ENCODE measurements around the gene ERC1.
"Not testable (repeated sequence)": the region's sequence is repeated elsewhere in the genome, so short reads cannot be mapped to it uniquely, and the experiment has no call there.

ERC1 gene

DNA sequence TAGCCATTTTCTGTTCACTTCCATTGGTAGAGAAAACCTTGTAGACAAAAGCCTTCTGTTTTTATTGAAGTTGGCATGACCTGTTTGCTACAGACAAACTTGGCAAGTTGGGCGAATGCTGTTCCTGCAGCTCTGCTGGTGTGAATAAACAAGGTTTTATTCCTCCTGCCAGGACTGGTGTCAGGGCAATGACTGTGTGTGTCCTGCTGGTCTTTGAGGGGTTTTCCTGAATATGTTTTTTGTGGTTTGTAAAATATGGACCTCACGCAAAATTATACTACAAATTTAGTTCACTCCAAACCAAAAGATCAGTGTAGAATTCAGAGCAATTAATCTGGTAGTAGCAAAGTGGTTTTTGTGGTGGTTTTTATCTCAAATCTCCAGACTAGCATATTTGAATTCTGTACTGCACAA, 140.8 kb downstream of the ERC1 start:
- no peak for DNase-seq

DNA sequence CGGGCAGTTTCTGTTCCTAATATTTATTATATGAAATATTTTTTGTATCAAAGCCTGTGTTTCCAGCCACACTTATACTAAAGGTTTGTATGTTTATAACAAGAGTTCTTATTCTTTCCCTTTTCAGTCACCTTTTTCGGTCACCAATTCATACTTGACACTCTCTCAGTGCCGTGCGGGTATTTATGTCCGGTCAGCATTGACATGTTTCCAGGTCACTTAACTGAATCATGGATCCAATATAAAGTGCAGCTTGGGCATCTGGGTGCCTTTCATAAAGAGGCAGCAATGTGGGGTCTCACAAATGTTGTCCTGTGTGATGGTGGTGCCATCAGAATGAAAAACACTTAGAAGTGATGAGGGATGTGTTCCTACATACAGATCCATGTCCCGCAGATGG, 141.3 kb downstream of the ERC1 start:
- no peak for DNase-seq

DNA sequence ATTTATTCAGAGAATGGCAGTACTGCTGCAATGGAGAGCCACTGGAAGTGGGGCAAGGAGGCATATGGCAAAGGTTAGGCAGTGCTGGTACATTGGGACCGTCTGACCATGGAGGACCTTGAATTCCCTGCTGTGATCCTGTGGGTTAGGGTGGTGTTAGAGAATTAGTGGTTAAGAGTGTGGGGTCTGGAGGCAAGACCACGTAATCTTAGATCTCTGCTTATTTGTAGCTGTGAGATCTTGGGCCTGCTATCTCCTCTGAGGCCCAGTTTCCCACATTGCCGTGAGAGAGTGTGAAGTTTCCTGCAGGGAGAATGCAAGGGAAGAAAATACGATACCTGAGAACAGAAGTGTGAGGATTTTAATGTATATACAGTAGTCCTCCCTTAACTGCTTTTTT, 147.7 kb downstream of the ERC1 start:
- DNase-seq: no peak

DNA sequence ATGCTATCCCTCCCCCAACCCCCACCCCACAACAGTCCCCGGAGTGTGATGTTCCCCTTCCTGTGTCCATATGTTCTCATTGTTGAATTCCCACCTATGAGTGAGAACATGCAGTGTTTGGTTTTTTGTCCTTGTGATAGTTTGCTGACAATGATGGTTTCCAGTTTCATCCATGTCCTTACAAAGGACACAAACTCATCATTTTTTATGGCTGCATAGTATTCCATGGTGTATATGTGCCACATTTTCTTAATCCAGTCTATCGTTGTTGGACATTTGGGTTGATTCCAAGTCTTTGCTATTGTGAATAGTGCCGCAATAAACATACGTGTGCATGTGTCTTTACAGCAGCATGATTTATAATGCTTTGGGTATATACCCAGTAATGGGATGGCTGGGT, 155.7 kb downstream of the ERC1 start:
- not testable (repeated sequence) for DNase-seq

DNA sequence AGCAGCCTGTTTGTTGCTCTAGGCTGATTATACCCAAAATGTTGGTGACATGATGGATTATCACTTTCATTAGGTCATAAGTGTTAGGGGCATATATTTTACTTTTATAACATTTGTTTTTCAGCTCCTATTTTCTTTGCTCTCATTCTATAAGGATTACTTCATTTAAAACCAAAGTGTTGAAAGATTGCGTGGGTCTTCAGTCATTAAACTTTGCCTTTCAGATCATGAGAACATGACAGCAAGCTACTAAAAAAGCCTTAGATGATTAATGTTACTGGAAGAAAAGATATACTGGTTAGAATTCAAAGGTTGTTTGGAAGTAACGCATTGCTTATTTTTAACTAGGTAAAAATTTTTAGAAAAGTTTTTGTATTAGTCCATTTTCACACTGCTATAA, 156.8 kb downstream of the ERC1 start:
- DNase-seq: no peak

DNA sequence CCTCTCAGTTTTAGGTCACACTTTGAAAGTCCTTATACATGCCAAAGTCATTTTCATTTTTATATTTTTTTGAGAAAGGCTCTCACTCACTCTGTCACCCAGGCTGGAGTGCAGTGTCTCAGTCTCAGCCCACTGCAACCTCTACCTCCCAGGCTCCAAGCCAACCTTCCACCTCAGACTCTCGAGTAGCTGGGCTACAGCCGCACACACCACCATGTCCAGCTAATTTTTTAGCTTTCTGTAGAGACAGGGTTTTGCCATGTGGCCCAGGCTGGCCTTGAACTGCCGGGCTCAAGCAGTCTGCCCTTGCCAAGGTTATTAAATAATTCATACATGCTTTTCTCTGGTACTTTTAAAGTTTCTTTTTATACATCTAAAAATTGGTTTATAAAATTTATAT, 166.0 kb downstream of the ERC1 start:
- DNase-seq: no peak

DNA sequence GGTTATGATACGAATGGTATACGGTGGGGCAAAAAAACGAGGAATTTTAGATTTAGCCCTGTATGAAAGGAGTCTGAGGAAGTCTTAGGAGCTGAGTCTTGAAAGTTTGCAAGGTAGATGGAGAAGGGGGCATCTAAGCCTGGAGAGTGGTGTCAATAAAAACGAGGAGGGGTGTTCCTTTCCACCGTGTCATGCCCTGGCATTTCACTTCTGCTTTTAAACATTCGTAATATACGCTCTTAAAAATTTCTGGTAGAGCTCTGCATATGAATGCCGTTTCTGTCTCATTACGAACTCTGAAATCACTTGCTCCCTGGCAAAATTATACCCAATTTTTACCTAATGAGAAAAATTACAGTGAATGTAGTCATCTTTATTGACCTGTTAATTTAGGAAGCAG, 170.2 kb downstream of the ERC1 start:
- DNase-seq: no peak

DNA sequence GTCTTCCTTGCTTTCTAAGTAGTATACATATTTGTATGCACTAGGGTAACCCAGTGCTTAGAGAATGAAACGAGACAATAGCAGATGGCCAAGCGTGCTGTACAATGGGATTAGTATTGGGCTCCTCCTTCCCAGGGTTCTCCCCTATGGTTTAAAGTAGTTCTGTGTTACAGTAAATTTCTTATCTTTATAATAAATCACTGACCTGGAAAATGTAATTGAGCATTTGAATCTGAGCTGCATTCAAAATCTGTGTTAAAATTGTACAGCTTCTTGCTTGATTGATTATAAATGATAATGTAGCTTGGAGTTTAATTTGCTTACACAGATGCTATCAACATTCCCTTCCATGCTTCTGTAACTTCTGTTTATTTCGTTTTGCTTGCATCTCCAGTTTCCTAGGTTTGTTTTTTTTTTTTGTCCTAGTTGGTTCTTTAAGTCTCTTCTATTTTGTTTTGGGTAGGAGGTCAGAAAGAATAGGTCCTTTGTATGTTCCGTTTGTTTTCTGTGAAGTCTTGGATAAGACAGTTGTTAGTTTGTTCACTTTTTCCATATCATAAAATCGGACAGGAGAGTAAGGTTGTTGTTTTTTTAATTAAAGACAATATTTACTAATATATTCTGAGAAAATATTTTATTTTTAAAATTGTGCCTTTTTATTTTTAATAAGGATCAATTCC, 171.2 kb downstream of the ERC1 start:
- no peak for DNase-seq

DNA sequence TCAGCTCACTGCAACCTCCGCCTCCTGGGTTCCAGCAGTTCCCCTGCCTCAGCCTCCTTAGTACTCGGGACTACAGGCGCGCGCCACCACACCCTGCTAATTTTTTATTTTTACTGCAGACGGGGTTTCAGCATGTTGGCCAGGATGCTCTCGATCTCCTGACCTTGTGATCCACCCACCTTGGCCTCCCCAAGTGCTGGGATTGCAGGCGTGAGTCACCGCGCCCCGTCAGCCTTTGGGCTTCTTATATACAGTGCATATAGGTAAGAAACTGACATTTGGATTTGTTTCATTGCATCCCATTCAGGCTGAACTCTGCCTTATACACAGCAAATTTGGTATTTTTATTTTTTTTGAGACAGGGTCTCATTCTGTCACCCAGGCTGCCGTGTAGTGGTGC, 176.8 kb downstream of the ERC1 start:
- no peak for DNase-seq

DNA sequence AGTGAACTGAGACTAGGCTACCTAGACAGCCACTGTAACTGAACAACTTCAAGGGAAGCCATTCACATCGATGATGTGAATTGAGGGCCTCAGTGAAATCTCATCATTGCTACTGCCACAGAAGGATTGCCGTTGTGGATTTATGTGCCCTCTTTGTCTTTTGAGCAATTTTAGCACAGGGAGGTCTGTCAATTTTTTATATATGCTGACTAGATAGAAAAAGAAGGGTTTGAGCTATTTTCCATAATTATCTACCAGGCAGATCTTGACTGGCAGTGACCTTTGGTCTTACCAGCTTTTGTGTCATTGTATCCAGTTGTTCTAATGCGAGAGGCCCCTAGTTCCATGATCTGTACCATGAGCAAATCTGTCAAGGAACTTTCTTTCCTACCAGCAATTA, 179.4 kb downstream of the ERC1 start:
- no peak for DNase-seq

DNA sequence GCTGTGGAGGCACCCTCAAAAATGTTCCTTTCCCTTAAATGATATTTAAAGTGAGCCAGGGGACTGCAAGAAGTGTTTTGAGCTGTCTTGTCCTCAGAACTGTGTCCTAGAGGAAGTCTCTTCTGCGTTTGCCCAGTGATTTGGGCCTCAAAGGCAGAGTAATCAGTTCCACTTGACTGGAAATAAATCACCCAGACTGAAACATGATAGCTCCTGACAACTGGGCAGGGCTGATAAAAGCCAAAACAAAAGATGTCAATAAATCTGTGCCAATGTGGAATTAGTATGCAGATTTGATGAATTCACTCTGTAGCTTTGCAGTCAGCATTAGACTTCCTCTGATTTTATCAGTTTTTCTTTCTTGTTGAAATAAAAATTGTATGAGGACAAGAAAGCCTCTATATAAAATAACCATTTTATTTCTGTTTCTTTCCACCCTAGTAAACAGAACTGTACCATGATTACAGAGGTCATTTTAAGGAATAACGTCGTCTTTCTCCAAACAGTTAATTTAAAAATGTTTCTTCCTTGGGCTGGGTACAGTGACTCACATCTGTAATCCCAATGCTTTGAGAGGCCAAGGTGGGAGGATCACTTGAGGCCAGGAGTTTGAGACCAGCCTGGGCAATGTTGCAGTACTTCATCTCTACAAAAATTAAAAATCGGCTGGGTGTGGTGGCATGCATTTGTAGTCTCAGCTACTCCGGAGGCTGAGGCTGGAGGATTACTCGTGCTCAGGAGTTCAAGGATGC, 180.8 kb downstream of the ERC1 start:
- no peak for DNase-seq

DNA sequence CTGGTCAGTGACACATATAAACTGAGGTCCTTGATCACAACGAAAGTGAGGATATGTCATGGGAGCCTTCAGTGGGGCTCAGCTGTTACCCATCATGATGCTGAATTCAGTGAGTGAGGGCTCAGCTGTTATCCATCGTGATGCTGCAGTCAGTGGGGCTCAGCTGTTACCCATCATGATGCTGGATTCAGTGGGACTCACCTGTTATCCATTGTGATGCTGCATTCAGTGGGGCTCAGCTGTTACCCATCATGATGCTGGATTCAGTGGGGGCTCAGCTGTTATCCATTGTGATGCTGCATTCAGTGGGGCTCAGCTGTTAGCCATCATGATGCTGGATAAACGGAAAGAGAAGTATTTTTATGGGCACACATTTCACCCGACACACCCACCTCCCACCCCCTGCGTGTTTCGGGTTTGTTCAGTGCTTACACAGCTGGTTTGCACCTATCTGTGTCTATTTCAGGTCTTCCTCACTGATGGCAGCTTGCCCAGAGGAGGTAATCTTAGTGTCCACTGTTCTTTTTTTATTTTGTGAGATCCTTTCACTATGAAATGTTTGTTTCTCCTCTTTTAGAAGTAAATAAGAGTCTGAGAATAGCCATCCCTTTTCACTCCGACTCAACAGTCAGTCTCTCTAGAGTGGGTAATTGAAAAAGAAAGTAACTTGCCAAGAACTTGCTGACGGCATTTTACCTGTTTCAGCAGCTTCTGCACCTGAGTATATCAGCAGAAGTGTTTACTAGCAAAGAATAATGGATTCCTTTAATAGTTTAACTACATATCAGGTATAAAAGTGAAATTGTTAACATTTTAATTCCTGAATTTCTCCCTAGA, 183.0 kb downstream of the ERC1 start:
- DNase-seq: peak; percentile 37

DNA sequence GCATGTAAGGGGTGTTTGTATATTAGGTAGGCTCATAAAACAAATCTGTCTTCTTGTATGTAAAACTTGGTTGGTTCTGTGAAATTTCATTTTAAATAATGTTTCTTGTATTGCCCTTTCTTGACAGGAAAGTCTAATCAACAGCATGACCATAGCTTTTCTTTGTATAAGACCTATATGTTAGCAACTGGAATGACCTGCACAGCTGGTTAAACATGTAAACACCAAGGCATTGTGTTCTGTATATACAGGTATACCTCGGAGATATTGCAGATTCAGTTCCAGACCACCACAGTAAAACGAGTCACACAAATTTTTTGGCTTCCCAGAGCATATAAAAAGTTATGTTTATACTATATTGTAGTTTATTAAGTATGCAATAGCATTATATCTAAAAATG, 183.6 kb downstream of the ERC1 start:
- no peak for DNase-seq

DNA sequence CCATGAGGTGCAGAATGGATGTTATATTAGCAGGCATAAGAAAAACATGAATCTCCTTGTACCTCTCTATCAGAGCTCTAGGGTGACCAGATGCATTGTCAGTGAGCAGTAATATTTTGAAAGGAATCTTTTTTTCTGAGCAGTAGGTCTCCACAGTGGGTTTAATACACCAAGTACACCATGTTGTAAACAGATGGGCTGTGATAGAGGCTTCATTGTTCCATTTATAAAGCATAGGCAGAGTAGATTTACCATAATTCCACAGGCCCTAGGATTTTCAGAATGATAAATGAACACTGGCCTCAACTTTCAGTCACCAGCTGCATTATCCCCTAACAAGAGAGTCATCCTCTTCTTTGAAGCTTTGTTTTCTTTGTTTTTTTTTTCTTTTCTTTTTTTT, 185.2 kb downstream of the ERC1 start:
- no peak for DNase-seq

DNA sequence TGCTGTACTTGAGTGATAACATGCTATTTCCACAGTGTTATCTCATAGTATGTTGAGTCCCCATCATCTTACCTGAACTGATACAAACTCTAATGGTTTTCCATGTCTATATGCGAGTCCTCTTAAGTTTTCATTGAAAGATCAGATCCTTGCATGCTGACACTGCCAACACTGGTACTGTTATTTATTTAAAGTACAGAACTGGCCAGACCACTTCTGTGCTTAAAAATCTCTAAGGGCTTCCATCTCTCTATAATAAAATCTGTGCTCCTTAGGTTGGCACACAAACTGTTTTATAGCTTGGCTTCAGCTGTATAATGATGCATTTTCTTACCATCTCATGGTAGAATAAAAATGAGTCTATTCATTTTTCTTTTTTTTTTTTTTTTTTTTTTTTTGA, 188.1 kb downstream of the ERC1 start:
- no peak for DNase-seq

DNA sequence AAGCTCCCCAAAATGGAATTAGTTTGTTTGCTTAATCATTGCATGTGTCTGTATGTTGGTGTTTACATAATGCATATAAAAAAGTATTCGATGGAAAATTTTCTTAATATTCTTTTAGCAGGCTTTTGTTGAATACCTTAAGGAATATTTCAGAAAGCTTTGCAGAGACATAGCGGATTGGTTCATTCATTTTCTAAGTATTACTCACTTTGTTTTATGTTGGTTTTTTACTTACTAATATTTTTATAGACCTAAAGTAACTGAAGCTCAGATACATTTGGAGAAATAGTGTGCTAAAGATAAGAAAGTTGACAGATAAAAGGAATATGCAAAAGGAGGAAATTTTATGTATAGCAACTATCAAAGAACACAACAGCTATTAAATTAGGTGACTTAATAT, 191.0 kb downstream of the ERC1 start:
- no peak for DNase-seq

DNA sequence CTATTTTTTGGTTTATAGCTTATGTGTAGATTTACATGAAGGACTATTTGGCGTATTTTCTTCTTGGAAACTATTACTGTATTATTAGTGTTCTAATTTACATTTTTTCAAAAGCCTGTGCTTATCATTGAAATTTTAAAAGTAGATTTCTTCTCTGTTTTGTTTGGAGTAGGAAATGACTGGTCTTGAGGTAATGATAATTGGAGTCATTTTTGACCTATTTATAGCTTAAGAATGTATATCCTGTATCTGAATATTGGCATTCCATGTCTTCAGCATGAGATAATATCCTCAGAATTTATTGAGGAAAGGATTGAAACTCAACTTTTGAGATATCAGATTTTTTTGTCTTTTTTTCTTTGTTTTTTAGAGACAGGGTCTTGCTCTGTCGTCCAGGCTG, 193.4 kb downstream of the ERC1 start:
- DNase-seq: no peak

DNA sequence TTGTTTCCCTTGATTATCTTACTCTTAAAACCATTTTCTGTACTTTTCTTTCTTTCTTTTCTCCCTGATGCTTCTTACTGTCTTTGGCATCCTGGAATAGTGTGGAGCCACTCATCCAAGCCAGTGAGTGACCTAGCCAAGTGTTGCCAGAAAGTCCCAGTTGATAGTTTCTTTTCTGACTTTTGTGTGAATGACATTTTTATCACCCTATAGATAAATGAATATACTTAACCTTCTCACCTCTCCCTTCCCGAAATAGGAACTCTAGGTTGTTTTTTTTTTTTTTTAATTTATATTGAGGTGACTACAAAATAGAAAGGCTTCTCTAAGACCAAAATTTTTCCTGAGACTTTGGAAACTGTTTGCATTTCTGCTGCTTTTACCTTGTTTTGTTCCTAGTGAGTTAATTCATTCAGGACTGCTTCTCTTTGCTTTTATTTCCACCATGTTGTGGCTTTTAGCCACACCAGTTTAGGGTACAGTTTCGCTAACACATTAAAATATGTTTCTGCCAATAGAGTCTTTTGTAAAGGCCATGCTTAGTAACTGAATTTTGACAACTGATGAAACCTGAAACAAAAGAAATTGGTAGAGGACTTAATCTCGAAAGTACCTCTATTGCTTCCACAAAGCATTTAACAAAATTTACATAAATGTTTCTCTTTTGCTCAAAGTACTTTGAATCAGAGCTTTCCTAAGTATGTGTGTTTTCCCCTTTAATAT, 194.6 kb downstream of the ERC1 start:
- no peak for DNase-seq

DNA sequence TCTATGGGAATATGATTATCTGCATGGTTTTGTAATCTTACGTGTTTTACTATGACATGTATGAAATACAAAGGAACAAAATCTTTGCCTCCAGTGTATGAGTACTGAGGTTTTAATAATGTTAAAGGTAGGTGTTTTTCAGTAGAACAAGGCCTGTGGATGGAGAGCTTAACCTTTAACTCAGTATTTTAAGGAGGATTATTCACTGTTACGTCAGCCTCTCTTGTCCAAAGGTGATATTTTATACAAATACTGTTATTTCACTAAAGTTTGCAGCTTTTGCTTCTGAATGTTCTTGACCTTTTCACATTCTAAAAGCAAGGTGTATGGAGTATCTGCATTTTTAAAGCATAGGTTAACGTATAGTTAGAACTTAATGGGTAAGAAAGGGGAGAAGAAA, 195.3 kb downstream of the ERC1 start:
- no peak for DNase-seq

DNA sequence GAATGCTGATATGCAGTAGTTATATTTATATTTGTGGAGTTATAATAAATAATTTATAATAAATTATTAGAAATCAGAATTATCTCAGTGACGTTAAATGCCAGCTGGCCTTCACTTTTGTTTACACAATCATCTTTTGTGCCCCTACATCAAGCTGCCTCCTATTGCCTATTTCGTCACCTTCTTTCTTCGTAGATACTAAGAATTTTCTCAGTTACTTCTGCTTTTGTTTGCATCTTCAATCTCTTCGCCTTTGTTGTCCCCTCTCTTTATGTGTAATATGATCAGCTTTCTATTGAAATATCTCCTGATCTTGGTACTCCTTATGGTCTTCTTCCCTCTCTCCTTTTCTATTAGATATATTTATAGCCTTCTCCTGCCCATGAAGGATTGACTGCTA, 197.0 kb downstream of the ERC1 start:
- DNase-seq: no peak

DNA sequence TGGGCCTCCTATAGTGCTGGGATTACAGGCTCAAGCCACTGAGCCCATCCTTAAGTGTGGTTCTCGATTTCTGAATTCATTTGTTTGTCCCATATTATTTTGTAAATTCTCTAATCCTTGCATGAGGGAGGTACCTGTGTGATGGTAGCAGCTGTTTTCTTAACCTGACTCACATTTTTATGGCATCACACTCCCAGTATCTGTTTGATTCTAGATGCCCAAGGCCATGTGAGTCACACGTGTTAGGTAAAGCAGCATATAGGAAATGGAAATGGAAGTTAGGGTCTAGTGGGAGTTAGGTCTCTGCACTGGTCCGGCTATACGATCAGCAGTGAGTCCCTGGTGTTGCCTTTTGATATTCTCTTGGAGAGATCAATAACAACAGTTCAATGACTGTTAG, 198.1 kb downstream of the ERC1 start:
- no peak for DNase-seq

DNA sequence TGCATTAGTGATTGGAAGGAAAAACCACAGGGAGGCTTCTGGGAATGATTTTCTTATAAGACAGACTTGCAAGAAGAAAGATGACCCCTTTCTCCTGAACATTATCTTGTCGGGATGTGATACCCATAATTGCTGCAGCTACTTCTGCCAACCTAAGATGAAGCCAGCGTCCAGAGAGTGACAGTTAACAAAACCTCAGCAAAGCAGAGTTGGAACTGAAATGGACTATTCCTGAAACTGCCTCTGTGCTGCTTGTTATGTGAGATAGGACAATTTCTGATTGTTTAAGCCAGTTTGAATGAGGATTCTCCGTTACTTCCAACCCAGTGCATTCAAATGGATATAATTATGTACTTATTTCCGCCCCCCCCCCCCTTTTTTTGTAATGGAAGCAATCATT, 204.5 kb downstream of the ERC1 start:
- DNase-seq: no peak

All from left hindlimb (tissue), 1 donor.